Activated effector memory CD4-positive, alpha-beta T cell treated with anti-CD3 and anti-CD28 coated beads, Interleukin-2, amount 50 U/mL, for 16 hours (primary cell): ENCODE measurements around the gene RASA3.

Experiments
- DNase-seq: peaks from one replicate; pipeline ENCODE4 v3.0.0-alpha.2; 2020

The RASA3 gene

DNA sequence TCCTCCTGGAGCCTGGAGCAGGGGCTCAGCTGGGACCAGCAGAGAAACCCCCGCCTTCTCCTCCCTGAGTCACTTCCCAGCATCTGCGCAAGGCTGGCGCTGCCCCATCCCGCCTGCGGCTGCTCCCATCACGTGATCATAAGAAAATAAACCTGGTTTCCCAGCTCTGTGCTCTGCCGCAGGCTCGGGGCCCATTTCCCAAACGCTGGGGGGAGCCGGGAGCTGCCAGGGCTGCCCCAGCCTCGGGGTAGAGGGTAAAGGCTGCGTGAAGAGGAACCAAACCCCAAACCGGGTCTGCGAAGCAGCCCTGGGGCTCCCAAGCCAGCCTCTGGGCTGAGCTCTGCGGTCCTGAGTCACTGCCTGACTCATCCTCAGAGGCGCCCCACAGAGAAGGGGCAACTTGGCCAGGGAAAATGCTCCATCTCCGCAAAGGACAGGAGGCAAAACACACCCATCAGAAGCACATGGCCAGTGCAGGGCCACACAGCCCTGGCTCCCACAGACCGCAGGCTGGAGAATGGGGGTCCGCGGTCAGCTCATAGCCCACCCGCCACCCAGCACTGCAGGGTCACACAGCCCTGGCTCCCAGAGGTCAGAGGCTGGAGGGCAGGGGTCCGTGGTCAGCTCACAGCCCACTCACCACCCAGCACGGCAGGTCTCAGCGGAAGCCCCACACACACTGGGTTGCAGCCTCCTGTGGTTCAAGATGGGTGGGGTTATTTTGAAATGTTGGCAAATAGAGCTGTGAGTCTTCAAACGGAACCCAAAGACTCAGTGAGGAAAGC is 67.1 kb downstream of the RASA3 start:
- peak; percentile 91 for DNase-seq

DNA sequence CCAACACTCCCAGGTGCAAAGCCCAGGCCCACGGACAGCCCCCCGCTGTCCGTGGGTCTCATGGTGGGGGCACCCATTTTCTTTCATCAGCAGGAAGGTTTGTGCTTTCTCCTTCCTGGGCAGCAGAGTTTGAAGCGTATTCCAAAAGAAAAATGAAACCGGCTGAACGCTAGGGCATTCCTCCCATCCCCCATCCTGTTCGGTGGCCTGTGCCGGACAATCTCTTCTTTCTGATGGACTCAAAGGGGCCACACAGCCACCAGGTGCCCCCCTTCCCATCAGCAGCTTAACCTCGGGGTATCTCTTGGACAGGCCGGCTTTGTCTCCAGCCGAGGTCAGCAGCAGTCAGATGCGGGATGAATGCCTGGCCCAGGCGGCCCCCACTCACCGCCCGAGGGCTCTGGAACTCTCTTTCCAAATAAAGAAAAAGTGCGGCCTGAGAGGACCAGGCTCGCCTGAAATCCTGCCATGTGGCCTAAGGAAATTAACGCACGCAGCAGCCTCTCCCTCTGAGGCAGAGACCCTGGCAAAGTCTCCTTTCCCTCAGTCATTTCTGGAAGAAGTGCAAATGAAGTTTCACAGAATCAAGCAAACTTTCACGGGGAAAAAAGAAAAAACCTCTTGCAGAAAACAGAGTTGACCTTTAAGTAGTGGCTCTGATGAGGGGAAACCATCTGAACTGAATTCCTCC is 67.8 kb downstream of the RASA3 start:
- DNase-seq = no peak

DNA sequence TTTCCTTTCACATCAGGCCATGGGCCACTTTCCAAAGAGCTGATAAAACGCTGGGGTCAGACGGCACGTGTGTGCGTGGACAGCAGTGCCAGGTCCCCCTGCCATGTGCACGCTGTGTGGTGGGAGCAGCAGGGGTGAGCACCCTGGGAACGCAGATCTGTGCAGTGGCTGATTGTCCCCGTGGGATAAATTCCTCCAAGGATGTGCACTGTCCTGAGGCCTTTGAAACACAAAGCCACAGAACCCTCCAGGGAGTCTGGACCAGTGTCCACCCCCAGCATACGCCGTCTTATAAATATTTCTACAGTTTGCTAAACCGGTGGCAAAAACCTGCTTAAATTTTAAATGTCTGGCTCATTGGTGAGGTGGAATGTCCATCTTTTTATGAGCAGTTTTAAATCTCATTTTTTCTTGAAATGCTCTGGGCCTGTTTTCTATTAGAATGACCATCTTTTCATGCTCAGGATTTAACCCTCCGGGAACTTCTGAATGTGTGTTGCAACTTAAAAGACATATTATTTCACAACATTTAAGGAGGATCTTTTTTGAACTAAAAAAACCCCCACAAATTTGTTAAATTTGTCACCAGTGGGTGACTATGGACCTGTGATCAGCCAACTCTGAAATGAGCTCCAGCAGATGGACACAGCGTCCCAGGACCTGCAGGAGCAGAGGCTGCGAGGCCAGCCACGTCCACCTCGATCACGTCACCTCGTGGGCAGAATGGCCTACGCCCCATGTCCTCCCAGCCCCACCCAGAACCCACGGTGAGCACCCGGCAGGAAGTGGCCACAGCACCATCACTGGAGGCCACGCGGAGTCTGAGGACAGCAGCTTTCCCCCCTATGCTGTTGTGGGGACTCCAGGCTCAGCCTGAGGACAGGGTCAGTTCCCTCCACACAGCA is 68.6 kb downstream of the RASA3 start:
- peak; percentile 77 for DNase-seq

DNA sequence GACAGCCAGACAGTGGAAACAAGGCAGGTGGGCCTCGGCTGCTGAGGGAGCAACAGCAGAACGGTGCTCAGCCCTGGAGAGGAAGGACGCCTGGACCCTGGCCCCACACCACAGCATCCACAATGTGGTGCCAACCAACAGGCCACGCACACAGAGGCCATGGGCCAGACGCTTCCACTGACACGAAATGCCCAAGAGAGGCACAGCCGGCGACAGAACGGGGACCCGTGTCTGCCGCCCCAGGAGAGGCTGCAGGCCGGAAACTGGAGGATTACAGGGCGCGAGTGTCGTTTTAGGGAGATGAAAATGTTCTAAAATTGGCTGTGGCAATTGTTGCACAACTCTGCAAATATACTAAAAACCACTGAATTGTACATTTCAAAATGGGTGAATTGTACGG is 69.7 kb downstream of the RASA3 start:
- no peak for DNase-seq

DNA sequence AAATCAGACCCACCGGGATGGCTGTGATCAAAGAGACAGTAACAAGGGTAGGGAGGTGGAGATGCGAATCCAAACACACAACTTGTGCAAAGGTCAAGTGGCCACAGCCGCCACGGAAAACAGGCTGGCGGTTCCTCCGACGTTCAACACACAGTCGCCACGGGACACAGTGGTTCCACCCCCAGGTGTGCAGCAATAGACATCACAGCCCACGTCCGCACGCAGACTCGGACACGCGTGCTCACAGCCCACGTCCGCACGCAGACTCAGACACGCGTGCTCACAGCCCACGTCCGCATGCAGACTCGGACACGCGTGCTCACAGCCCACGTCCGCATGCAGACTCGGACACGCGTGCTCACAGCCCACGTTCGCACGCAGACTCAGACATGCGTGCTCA is 70.1 kb downstream of the RASA3 start:
- DNase-seq = no peak

DNA sequence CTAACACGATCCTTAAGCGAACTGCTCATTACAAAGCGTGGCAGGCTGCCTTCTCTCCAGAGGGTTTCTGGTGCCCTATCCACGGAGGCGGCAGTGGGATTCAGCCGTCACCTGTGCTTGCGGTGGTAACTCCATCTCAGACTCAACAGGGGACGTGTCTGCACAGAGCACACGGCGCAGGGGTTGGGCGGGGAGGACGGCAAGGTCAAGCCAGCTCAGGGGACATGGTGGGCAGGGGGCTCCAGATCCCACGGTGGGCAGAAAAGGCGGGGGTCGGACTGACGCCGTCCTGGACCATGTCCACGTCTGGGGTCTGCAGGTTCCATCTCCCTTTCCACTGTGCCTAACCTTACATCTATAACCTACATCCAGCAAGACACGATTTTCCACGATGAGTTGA is 70.7 kb downstream of the RASA3 start:
- DNase-seq = no peak

DNA sequence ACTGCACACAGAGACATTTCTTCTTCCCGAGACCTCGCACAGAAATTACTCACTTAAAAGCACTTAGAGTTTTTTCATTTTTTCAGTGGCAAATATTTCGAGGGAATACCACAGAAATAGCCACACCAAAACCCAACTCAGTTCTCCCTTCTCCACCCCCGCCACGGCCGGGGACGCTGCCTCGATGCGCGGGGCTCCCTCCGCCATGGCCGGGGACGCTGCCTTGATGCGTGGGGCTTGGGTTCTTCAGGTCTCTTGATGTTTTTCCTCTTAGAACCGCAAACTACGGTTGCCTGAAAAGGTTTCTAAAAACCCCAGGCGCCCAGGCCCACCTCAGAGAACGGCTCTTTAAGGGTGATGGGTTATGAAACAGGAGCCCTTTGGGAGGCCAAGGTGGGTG is 71.4 kb downstream of the RASA3 start:
- DNase-seq = no peak

DNA sequence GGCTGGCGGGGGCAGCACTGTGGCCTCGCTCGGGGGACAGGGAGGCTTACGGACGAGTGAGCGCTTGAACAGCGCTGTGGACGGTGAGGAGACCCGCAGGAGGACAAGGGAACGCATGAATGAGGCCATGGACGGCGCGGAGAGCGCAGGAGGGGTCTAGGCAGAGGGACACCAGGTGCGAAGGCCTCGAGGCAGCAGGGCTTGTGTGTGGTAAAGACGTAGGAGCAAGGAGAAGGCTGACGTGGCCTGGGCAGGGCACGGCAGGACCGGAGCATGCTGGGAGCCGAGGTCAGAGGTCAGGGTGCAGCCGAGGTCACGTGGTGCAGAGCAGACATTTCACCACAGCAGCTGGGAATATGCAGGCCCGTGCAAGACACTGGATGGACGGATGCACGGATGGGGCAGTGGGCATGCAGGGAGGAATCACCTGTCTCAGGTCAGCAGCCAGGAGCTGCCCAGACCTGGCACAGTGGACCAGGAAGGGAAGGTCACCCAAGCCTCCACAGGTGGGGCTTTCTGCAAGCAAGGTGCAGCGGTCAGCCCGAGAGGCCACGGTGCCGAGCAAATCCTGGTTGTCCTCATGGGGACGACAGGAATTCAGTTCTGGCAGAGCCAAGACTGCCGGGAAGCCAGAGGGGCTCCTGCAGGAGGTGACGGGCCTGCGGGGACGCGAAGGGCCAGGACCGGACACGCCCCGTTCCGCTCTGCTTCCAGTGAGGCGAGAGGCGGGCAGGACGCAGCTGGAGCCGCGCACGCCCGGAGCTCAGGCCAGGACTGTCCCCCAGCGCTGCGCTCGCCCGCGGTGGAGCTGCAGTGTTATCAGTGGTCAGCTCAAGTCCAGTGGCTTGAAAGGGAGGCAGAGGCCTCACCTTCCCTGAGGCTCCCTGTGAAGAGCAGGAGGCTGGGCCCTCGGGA is 72.2 kb downstream of the RASA3 start:
- no peak for DNase-seq

DNA sequence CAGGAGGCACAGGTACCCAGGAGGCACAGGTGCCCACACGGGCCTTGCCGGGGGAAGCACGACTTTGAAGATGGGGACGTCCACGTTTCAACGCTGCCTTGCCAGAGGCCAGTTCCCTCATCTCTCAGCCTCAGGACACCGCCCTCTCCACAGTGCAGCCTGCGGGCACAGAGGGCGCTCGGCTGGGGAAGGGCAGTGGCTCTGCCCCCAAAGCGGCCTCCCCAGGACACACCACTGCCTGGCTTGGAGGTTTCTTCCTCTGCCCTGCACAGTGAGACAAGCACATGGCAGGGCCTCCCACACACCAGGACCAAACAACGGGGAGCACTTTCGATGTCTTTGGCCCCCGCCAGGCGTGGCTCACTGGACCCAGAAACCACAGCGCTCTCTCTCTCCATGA is 73.0 kb downstream of the RASA3 start:
- DNase-seq = no peak

DNA sequence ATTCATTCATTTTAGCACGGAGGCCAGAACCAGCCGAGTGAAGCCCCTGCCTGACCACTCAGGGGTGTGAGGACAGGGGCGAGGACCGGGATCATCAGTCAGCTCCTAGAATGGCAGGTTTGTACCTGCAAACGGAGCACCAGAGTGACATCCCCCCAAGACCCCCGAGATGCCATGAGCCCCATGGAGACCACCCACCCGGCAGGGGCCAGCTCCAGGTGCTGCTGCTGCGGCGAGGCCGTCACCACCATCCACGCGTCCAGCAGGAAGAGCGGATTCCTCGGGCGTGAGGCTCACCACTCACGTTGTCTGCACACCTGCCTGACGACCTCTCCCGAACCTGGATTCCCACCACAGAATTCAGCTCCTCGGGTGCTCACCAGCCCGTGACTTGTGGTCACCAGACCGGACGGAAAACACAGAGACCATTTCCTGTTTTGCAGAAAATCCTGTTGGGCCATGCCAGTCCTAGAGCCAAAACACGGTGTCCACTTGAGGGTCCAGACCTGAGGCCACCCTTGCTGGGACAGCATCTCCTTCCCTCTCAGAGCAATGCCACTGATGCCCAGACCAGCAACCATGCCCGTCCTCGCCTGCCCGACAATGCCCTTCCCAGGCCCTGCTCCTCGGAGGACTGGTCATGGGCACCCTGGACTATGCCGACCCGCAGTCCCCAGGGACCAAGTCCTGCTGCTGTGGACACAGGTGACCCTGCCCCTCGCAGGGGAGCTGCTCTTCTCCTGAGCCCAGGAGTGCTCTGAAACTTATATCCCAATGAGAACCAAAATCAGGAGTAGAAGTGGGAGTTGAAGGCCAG is 74.2 kb downstream of the RASA3 start:
- no peak for DNase-seq

DNA sequence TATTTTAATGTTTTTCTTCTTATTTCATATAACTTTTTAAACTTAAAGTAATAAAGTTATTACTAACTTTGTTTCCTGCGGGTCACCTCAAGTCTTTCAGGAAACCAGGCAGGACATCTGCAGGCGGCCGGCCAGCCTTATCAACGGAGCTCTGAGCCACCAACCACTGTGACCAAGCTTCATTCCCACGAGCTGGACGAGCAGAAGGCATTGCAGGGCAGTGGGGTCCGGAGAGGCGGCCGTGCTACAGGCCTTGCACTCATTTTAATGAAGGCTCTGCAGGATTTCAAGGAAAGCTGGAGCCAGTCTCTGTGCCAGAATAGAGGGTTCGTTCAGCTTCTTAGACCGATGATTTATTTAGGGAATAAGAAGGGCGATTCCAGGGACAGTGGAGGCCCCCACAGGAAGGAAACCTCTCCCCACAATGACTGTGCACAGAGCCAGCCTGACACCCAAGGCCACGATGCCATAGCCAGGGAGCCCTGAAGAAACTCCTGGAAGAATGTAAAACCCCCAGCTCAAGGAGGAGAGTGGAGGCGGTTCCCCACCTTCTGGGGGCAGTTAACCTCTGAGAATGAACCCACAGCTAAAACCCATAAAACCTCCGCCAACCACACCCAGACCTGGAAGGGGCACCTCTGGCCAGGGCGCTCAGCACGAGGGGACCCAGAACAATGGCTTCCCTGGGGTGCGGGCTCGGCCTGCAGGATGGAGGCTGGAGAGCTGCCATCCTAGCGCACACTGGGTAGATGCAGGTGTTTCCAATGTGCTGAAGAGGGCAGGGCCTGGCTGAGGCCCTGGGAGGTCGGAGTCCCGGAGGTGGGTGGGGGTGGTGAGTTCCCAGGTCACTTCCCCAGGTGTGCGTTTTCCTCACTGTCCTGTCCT is 75.0 kb downstream of the RASA3 start:
- no peak for DNase-seq

DNA sequence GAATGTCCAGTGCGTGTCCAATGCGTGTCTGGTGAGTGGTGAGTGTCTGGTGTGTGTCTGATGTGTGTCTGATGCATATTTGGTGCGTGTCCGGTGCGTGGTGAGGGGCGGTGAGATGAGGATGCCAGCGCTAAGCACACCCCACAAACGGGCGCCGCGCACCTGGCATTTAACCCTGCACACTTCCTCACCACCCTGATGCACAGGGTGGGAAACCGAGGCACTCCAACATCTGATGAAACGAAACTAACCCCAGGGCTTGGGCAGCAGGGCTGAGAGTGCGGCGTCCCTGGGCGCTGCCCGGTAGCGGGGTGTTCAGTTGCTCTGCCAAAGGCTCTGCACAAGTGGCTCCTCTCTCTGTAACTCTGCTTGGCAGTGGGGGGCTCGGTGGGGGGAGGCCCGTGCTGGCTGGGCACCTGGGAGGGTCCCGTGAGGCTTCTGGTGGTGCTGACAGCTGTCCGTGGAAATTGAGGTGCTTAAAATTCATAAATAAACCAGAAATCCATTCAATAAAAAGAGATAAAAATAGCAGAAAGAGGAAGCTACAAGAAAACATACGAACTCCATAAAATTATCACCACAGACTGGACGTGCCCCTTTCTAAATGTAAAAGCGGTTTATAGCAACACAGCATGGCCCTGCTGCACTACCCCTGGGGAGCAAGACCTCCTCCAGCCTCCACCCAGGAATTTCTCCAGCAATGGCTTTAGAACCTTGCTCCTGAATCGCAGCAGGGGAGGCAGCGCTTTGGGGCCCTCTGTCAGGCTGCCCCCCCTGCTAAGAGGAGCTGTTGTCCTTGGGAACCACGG is 76.0 kb downstream of the RASA3 start:
- no peak for DNase-seq

DNA sequence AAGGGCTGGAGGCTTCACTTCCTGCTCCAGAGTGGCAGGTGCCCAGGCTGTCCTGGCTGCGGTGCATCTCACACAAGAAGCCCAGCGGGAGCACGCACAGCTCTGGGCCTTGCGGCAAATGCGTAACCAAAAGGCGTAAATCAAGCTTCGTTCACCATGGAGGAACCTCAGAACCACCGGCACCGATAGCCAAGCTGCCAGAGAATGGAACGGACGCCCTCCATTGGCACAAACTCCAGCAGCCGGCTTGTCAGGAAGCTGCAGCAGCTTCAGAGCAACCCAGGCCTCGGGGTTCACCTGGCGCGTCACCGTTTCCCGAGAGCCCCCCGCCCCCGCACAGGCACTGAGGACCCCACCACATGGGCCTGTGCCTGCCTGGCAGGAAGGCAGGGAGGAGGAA is 76.7 kb downstream of the RASA3 start:
- DNase-seq = no peak

DNA sequence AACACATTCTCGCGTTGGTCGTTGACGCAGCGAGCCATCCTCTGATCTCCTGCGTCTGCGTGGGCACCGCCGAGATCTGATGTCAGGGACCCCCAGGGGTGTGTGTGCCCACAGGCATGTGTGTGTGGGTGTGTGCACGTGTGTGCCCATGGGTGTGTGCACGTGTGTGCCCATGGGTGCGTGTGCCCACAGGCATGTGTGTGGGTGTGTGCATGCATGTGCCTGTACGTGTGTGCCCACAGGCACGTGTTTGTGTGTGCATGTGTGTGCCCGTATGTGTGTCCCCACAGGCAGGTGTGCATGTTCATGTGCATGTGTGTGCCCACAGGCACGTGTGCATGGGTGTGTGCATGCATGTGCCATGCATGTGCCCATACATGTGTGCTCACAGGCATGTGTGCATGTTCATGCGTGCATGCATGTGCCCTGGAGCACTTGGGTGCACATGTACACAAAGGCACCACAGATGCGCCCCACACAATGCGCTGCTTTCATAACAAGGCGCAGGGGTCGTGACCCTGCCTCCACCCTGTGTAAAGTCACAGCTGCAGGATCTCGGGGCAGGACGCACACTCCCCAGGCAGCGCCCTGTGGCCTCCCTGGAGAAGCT is 77.5 kb downstream of the RASA3 start:
- DNase-seq = no peak

DNA sequence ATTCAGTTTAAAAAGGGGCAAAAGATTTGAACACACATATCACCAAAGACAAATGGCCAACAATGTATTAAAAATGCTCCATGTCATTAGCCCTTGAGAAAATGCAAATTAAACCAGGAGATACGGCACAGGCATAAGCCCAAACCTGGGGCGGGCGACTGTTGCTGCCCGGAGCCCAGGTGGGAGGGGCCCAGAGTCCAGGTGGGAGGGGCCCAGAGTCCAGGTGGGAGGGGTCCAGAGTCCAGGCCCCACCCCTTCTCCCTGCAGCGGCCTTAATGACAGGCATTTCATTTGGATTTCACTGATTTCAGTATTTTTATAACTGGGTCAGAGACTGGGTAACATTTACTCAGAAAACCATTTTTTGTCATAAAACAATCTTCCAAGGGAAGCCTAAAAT is 78.2 kb downstream of the RASA3 start:
- DNase-seq = no peak

DNA sequence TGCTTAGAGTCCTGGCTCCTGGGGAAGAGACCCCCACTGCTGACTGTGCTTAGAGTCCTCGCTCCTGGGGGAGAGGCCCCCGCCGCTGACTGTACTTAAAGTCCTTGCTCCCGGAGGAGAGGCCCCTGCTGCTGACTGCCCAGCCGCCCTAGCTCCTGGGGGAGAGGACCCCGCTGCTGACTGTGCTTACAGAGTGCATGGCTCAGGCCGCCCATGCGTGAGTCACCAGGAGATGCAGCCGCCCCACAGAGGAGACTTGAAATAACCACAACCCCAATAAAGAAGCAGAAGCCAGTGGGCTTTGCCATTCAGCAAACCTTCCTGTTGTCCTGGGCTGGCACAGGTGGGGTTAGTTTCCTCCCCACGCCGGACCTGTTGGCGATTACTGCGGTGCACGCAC is 79.4 kb downstream of the RASA3 start:
- no peak for DNase-seq

DNA sequence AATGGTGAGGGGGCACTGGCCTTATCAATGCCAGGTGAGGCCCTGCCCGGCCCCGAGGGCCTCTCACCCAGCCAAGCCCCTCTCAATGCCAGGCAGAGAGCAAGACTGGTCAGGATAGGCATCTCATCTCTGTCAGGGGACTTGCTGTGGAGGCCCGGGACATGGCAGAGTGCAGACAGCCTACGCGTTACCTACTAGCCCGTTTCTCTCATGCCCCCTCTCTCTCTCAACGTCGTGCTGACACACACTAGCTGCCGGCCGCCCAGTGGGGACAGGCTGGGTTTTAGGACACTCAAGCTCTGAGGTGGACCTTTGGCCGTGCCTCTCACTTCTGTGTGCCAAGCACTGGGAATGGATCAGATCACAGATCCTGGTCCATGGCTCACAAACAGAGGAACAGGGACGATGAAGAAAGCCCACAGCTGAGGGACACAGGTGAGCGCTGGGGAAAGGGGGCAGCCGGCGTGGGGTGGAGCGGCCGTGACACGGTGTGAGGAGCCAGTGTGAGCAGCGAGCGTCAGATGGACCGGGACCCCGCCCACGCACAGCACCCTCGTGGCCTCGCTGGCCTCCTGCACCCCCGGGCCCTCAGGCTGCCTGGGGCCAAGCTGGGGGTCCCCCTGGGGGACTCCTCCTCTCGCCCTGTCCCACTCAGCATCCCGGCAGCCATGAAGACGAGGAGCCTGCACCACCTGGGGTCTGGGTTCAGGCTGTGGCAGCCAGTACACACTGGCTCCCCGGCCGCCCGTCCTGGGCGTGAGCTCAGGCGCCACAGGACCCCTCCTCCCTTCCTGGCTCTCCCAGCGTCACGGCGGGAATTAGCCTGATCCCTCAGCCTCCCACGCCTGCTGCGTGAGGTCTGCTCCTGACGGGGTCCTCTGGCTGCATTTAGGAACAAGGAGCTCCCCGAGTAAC is 81.6 kb downstream of the RASA3 start:
- DNase-seq = no peak

DNA sequence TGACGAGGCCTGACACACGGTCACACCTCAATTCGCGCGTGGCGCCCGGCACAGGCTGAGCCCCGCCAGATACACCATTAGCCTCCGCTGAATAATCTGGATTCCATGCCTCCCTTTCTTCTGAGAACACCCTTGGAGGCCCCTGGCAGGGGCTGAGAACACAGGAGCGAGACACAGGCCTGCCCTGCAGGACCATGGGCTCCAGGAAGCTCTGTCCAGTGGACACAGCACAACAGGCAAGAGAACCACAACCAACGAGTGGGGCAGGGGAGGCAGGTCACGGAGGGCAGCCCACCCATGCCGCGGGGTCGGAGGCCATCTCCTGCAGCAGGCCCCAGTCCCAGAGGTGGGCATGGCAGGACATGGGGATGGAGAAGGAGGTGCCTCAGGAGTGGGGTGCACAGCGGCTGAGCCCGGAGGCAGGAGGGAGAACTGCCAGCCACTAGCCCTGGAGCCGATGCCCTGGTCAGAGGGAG is 82.8 kb downstream of the RASA3 start:
- DNase-seq = no peak
